ENCODE results near the gene PITHD1.
"Not testable (repeated sequence)": the region's sequence is repeated elsewhere in the genome, so short reads cannot be mapped to it uniquely, and the experiment has no call there.

Gene PITHD1

GRCh38 chr1:23827717-23828116 lies 49.5 kb downstream of the PITHD1 start:
- no peak for DNase-seq

GRCh38 chr1:23834156-23834555 lies 55.9 kb downstream of the PITHD1 start:
- not testable (repeated sequence) for DNase-seq

DNA sequence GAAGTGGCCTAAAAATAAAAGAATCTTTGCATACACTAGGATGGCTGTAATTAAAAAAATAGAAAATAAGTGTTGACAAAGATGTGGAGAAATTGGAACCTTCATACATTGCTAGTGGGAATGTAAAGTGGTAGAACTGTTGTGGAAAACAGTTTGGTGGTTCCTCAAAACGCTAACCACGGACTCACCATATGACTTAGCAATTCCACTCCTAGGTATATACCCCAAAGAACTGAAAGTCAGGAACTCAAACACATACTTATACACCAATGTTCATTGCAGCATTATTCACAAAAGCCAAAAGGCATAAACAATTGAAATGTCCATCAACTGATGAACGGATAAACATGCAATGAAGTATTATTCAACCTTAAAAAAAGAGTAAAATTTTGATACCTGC lies 57.8 kb downstream of the PITHD1 start:
- no peak for DNase-seq

All from NCI-H446 treated with DMSO at 0.1 percent for 48 hours (cell line).